GM12873 (cell line): ENCODE measurements around the gene PPP2R3B.

Experiments
- CTCF ChIP-seq: IDR thresholded peaks from 2 replicates; pipeline ENCODE4 v1.5.1; 2012; ENCODE audit warnings: low read depth, mild to moderate bottlenecking, moderate library complexity, low read length, control low read depth; ENCODE audit not compliant: insufficient read depth; ENCODE audit errors: missing control alignments

The PPP2R3B gene

DNA sequence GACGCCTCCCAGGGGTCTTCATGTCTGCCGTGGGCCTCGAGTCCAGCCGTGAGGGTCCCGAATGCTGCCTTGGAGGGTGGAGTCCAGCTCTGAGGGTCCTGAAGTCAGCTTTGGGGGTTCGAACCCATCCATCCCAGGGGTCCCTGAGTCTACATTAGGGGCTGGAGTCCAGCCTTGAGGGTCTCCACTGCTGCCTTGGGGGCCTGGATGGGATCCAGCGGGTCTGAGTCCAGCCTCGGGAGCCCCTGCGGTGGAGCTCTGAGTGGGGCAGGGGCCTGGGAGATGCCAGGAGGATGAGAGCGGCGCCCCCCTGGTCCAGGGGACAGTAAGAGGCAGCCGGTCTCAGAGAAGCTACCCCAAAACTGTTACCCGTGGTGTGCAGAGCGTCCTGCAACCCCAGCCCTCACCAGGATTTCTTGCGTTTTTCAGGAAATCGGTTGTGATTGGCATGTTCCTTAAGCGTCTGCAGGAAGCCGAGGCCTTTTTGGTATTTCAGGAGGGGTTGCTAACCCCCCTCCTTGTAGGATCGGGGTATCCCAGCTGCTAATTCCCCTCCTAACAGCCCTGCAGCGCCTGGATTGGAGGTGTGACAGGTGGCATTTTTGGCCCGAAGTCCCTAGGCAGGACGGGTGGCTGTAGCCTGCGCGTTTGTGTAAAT is 66.5 kb downstream of the PPP2R3B start:
- no peak for TF ChIP-seq CTCF

DNA sequence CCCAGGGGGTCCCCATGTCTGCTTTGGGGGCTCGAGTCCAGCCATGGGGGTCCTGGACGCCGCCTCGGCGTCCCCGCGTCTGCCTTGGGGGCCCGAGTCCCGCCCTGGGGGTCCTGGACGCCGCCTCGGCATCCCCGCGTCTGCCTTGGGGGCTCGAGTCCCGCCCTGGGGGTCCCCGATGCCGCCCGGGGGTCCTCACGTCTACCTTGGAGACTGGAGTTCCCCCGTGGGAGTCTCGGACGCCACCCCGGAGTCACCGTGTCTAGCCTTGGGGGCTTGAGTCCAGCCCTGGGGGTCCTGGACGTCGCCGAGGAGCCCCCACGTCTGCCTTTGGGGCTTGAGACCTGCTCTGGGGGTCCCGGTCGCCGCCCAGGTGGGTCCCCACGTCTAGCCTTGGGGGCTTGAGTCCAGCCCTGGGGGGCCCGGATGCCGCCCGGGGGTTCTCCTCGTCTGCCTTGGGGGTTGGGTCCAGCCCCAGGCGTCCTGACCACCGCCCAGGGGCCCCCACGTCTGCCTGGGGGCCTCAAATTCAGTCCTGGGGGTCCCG is 67.1 kb downstream of the PPP2R3B start:
- no peak for TF ChIP-seq CTCF

GRCh38 chrX:318739-319578 is 67.7 kb downstream of the PPP2R3B start, which contains the start of gene GTPBP6:
Gene GTPBP6 (minus strand): TSS chrX:318796. CDS start chrX:318787, 9 bp downstream.
- TF ChIP-seq CTCF = peak; percentile 34

- TF ChIP-seq CTCF = no peak
Observed at GRCh38 chrX:318068-318738, 68.5 kb downstream of the PPP2R3B start.

- TF ChIP-seq CTCF = no peak
Observed at GRCh38 chrX:317424-318067, 69.2 kb downstream of the PPP2R3B start.

- no peak for TF ChIP-seq CTCF
Observed at GRCh38 chrX:316351-317325, 70.1 kb downstream of the PPP2R3B start.
